DOHH2 (cell line): ENCODE results near the gene TBC1D22A.

Experiments
- H3F3A ChIP-seq: fragments of 200-600 bp; sonication (generic), shearing (Covaris generic); 2 replicates; pipeline ENCODE4 v1.6.0; 2016; ENCODE audit warnings: antibody characterized with exemption, mild to moderate bottlenecking; ENCODE audit not compliant: control insufficient read depth, insufficient read depth
- H3K27ac ChIP-seq: fragments of 200-600 bp; sonication (generic); 2 replicates; pipeline ENCODE4 v1.5.1; 2014; ENCODE audit warnings: low read depth, mild to moderate bottlenecking, low read length, moderate library complexity
- H3K27me3 ChIP-seq: fragments of 200-600 bp; sonication (generic); 2 replicates; pipeline ENCODE4 v1.6.1; 2014; ENCODE audit warnings: mild to moderate bottlenecking, low read length, mixed read lengths; ENCODE audit not compliant: control insufficient read depth
- H3K36me3 ChIP-seq: fragments of 200-600 bp; sonication (generic); 2 replicates; pipeline ENCODE4 v1.6.1; 2014; ENCODE audit warnings: mild to moderate bottlenecking, low read length, moderate library complexity, mixed read lengths; ENCODE audit not compliant: control insufficient read depth
- H3K4me1 ChIP-seq: fragments of 200-600 bp; sonication (generic); 2 replicates; pipeline ENCODE4 v1.6.1; 2014; ENCODE audit warnings: mild to moderate bottlenecking, low read length, mixed read lengths; ENCODE audit not compliant: control insufficient read depth
- H3K4me2 ChIP-seq: fragments of 200-600 bp; sonication (generic); 2 replicates; pipeline ENCODE4 v1.6.0; 2014; ENCODE audit warnings: mild to moderate bottlenecking, low read length, moderate library complexity
- H3K4me3 ChIP-seq: fragments of 200-600 bp; sonication (generic); 2 replicates; pipeline ENCODE4 v1.5.1; 2014; ENCODE audit warnings: mild to moderate bottlenecking, low read length, mixed read lengths
- H3K79me2 ChIP-seq: fragments of 200-600 bp; sonication (generic); 2 replicates; pipeline ENCODE4 v1.6.1; 2014; ENCODE audit warnings: mild to moderate bottlenecking, low read length, mixed read lengths; ENCODE audit not compliant: control insufficient read depth
- H3K9me2 ChIP-seq: fragments of 200-600 bp; sonication (generic); replicated peaks from 2 replicates; pipeline ENCODE4 v1.6.1; 2014; ENCODE audit warnings: mild to moderate bottlenecking, low read length, mixed read lengths; ENCODE audit not compliant: control insufficient read depth
- H3K9me3 ChIP-seq: fragments of 200-600 bp; sonication (generic); 2 replicates; pipeline ENCODE4 v1.6.1; 2014; ENCODE audit warnings: antibody characterized with exemption, low read length, mixed read lengths; ENCODE audit not compliant: control insufficient read depth, insufficient read depth
- H4K20me1 ChIP-seq: fragments of 200-600 bp; sonication (generic); 2 replicates; pipeline ENCODE4 v1.6.0; 2014; ENCODE audit warnings: low read depth, mild to moderate bottlenecking, antibody characterized with exemption, low read length, moderate library complexity; ENCODE audit not compliant: control insufficient read depth, insufficient read depth
- CTCF ChIP-seq: fragments of 200-600 bp; sonication (generic); IDR thresholded peaks from one replicate; pipeline ENCODE4 v1.5.1; 2014; ENCODE audit warnings: antibody characterized with exemption, mild to moderate bottlenecking, low read depth, low read length; ENCODE audit not compliant: poor library complexity, severe bottlenecking
- EZH2phosphoT487 ChIP-seq: fragments of 200-600 bp; sonication (generic); IDR thresholded peaks from 2 replicates; pipeline ENCODE4 v1.6.1; 2017; ENCODE audit warnings: borderline replicate concordance, mild to moderate bottlenecking, antibody characterized with exemption, low read length, moderate library complexity, mixed read lengths

The TBC1D22A gene

GRCh38 chr22:47001288-47001687 lies 238.8 kb downstream of the TBC1D22A start:
- peaks cover 83% of the 10 kb centered on the region for H3K36me3 ChIP-seq
- no peaks in the 10 kb centered on the region for H3K9me3 ChIP-seq
- H3K4me3 ChIP-seq, result no peak overlapping the region
- no peaks in the 10 kb centered on the region for H3K27me3 ChIP-seq
- TF ChIP-seq EZH2phosphoT487 (no peak), CTCF (no peak)
- H4K20me1 ChIP-seq, result no peaks in the 10 kb centered on the region
- H3K4me1 ChIP-seq, result no peaks in the 10 kb centered on the region
- H3K4me2 ChIP-seq, result no peak overlapping the region
- no peak overlapping the region for H3K27ac ChIP-seq
- no peaks in the 10 kb centered on the region for H3F3A ChIP-seq
- peaks cover 18% of the 10 kb centered on the region; the same call in 1 of the 2 replicates for H3K79me2 ChIP-seq
- no peaks in the 10 kb centered on the region for H3K9me2 ChIP-seq

- TF ChIP-seq CTCF, result no peak
- TF ChIP-seq EZH2phosphoT487, result no peak
- H3K4me3 ChIP-seq, result no peak overlapping the region
- no peaks in the 10 kb centered on the region for H4K20me1 ChIP-seq
- H3K27me3 ChIP-seq, result no peaks in the 10 kb centered on the region
- no peak overlapping the region for H3K4me2 ChIP-seq
- H3K36me3 ChIP-seq, result peaks cover 82% of the 10 kb centered on the region
- peaks cover 22% of the 10 kb centered on the region for H3K79me2 ChIP-seq
- no peaks in the 10 kb centered on the region for H3K4me1 ChIP-seq
- H3K27ac ChIP-seq, result no peak overlapping the region
- H3K9me3 ChIP-seq, result no peaks in the 10 kb centered on the region
- no peaks in the 10 kb centered on the region for H3F3A ChIP-seq
- no peaks in the 10 kb centered on the region for H3K9me2 ChIP-seq
These were observed 240.2 kb downstream of the TBC1D22A start for GRCh38 chr22:47002692-47003091.

GRCh38 chr22:47005506-47006408 lies 243.3 kb downstream of the TBC1D22A start:
- H3K27me3 ChIP-seq, result no peaks in the 10 kb centered on the region
- TF ChIP-seq EZH2phosphoT487, result no peak
- TF ChIP-seq CTCF, result no peak
- H3K27ac ChIP-seq, result no peak overlapping the region
- peaks cover 4% of the 10 kb centered on the region; the same call in 1 of the 2 replicates for H4K20me1 ChIP-seq
- no peaks in the 10 kb centered on the region for H3K9me2 ChIP-seq
- no peak overlapping the region for H3K4me2 ChIP-seq
- H3K9me3 ChIP-seq, result no peaks in the 10 kb centered on the region
- no peaks in the 10 kb centered on the region for H3F3A ChIP-seq
- peaks cover 87% of the 10 kb centered on the region for H3K36me3 ChIP-seq
- H3K4me3 ChIP-seq, result no peak overlapping the region
- H3K79me2 ChIP-seq, result peaks cover 42% of the 10 kb centered on the region
- H3K4me1 ChIP-seq, result no peaks in the 10 kb centered on the region
